BE2C (cell line): ENCODE measurements around the gene FRRS1.

ENCODE experiments used
- DNase-seq: peaks from one replicate; pipeline ENCODE4 v3.0.0-alpha.2; 2020
- H3K27me3 ChIP-seq: fragments of 250-450 bp; sonication (Bioruptor Pico); 2 replicates; pipeline ENCODE4 v1.5.1; 2020; ENCODE audit warnings: mild to moderate bottlenecking
- H3K36me3 ChIP-seq: fragments of 250-450 bp; sonication (Bioruptor Pico); 2 replicates; pipeline ENCODE4 v1.5.1; 2020; ENCODE audit warnings: mild to moderate bottlenecking
- H3K4me1 ChIP-seq: fragments of 250-450 bp; sonication (Bioruptor Pico); 2 replicates; pipeline ENCODE4 v1.5.1; 2020
- H3K4me3 ChIP-seq: 2 replicates; pipeline ENCODE4 v1.5.1; 2011; ENCODE audit warnings: low read depth, low read length
- H3K9me3 ChIP-seq: fragments of 250-450 bp; sonication (Bioruptor Pico); 2 replicates; pipeline ENCODE4 v1.5.1; 2020
- CTCF ChIP-seq: IDR thresholded peaks from 2 replicates; pipeline ENCODE4 v1.5.1; 2012; ENCODE audit warnings: mild to moderate bottlenecking, low read depth, low read length

The FRRS1 gene

DNA sequence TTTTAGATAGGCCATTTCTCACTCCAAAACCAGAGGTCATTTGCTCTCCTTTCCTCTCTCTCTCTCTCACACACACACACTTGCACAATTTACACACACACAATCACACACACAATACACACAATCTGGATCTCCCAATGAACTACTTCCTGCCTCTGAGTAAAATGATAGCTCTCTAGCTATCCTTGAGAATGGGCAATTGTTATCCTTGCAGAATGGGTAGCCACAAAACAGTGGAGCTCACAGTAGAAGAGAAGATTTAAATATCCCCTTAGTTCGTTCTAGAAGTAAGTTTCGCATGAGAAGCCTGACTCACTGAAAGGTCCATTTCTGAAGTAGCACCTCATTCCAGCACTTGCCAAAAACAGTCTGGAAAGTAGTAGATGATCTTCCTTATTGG, 102.9 kb downstream of the FRRS1 start:
- H3K36me3 ChIP-seq = peaks cover 3% of the 10 kb centered on the region; the same call in 1 of the 2 replicates
- DNase-seq = no peak
- TF ChIP-seq CTCF = no peak
- H3K4me3 ChIP-seq = no peak overlapping the region
- H3K9me3 ChIP-seq = no peaks in the 10 kb centered on the region
- H3K4me1 ChIP-seq = peaks cover 3% of the 10 kb centered on the region; the same call in 1 of the 2 replicates
- no peaks in the 10 kb centered on the region for H3K27me3 ChIP-seq

DNA sequence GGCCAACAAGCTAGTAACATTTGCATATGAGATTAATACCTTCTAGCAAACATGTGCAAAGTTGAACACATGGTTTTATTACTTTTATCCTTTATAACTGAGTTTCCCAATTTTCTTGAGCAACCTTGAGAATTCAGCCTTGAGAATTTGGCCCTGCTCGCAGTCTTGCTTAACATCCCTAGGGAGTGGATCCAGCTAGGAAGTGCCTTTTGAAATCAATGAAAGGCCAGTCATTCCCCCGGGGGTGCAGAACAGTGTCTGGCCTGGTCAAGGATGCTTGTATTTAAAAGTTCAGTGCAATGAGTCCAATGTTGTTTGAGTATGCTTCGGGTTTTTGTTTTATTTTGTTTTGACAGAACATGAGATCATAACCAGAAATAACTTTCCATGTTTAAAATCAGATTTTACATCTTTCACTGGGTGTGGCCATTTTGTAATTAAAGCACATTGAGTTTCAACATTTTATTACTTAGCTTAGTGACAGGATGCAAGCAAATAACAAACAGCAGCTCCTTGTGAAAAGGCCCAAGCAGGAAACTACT, 103.8 kb downstream of the FRRS1 start:
- no peak for TF ChIP-seq CTCF
- DNase-seq = peak; percentile 40
- no peak overlapping the region for H3K4me3 ChIP-seq
- H3K27me3 ChIP-seq = no peaks in the 10 kb centered on the region
- peaks cover 3% of the 10 kb centered on the region; the same call in 1 of the 2 replicates for H3K4me1 ChIP-seq
- no peaks in the 10 kb centered on the region for H3K9me3 ChIP-seq
- no peaks in the 10 kb centered on the region for H3K36me3 ChIP-seq

DNA sequence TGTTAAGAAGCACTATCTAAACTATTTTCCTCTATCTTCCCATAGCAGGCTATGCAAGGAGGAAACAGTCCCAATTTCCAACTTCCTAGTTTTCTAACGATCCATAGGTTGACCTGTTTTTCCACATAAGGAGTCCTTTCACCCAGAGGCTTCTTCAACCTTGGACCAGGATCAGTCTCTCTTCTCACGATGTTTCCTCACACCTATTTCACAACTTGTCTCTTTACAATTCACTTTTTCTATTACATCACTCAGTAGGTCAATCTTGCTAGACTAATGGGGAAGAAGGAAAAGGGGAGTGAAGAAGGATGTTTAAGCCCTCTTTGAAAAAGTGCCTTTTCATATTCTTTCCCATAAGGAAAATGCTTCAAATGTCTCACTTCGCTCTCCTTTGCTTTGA, 104.7 kb downstream of the FRRS1 start:
- TF ChIP-seq CTCF = no peak
- DNase-seq = no peak
- peaks cover 3% of the 10 kb centered on the region; the same call in 1 of the 2 replicates for H3K4me1 ChIP-seq
- H3K4me3 ChIP-seq = no peak overlapping the region
- H3K9me3 ChIP-seq = no peaks in the 10 kb centered on the region
- no peaks in the 10 kb centered on the region for H3K36me3 ChIP-seq
- H3K27me3 ChIP-seq = no peaks in the 10 kb centered on the region

DNA sequence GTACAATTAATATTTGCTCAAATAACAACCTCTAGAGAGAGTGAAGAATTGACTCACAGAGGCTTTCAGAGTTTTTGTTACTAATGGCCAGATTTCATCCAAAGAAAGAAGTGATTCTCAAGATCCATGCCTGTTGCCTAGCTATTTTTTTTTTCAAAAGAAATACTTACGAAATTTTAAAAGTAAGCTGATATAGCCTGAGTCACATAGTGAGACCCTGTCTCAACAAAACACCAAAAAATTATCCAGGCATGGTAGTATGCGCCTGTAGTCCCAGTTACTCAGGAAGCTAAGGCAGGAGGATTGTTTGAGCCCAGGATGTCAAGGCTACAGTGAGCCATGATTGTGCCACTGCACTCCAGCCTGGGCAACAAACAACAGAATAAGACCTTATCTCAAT, 105.9 kb downstream of the FRRS1 start:
- DNase-seq = no peak
- no peak overlapping the region for H3K4me3 ChIP-seq
- no peaks in the 10 kb centered on the region for H3K9me3 ChIP-seq
- TF ChIP-seq CTCF = no peak
- H3K27me3 ChIP-seq = no peaks in the 10 kb centered on the region
- peaks cover 3% of the 10 kb centered on the region; the same call in 1 of the 2 replicates for H3K4me1 ChIP-seq
- no peaks in the 10 kb centered on the region for H3K36me3 ChIP-seq

GRCh38 chr1:99659755-99660210, 106.7 kb downstream of the FRRS1 start:
- Histone ChIP-seq H3K4me1 (peaks cover 3% of the 10 kb centered on the region; the same call in 1 of the 2 replicates), H3K27me3 (no peaks in the 10 kb centered on the region), H3K9me3 (no peaks in the 10 kb centered on the region), H3K36me3 (no peaks in the 10 kb centered on the region), H3K4me3 (no peak overlapping the region)
- no peak for TF ChIP-seq CTCF
- DNase-seq = no peak
